ENCODE measurements around the gene NXPH1.

Gene NXPH1

DNA sequence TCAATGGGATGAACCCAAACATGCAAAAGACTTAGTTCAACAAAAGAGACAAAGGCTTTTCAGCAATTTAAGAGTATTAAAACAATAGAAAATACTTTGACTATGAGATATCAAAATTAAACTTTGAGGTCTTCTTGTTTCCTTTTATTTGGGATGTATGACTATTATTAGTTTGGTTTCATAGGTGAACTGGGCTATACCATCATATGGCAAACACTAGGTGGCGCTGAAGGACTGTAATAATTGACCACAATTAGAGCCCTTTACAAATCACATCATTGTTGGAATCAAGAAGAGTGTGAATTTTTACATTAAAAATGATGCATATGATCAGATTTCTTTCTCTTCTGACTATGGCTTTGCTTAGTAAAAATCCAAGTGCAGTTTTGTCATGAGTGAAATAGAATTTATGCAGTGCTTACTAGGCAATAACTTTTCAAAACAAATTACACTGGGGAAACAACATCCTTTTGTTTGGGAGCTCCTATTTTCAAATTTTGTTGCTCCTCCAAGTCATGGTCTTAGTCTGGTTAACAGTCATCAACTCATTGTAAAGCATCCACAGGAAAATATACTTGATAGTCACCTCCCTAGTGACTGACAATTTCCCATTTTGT is 14.7 kb upstream of the NXPH1 start:
- TF ChIP-seq TCF12 (IDR thresholded peaks at IDR 0.05; ENCODE audit: low read depth) (no peak), RAD21 (IDR thresholded peaks at IDR 0.05; ENCODE audit: low read depth) (peak; percentile 73)

DNA sequence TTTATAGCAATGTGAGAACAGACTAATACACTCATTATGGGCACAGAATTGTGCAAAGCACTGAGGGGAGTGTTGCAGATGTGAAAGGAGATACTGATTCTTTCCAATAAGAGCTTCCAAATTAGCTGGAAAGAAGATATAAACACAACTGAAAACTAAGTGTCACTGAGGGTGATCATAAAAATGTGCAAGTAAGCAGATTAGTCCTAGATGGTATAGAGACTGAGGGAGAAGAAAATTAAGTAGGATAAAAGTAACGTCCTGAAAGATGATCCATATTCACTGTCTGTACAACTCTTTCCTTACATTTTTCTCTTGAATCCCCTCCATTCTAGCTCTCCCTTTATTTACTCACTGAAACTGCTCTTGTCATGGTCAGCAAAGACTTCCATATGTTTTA is 11.2 kb upstream of the NXPH1 start:
- TF ChIP-seq TEAD4 (IDR thresholded peaks at IDR 0.05) (no peak), NFIC (IDR thresholded peaks at IDR 0.05) (no peak), EP300 (IDR thresholded peaks at IDR 0.05; ENCODE audit: borderline replicate concordance) (no peak), EGR1 (IDR thresholded peaks at IDR 0.05) (no peak), ZBTB7A (IDR thresholded peaks at IDR 0.05; ENCODE audit: low read depth) (no peak), YY1 (IDR thresholded peaks at IDR 0.05; ENCODE audit: low read depth) (no peak), CREB1 (IDR thresholded peaks at IDR 0.05; ENCODE audit: low read depth) (no peak), RAD21 (IDR thresholded peaks at IDR 0.05; ENCODE audit: low read depth) (no peak), FOXM1 (IDR thresholded peaks at IDR 0.05; ENCODE audit: borderline replicate concordance, low read depth) (no peak), TCF12 (IDR thresholded peaks at IDR 0.05; ENCODE audit: low read depth) (no peak), TAF1 (IDR thresholded peaks at IDR 0.05; ENCODE audit: low read depth) (no peak), CEBPB (IDR thresholded peaks at IDR 0.05) (no peak)
- TF ChIP-seq, protein P1, sequence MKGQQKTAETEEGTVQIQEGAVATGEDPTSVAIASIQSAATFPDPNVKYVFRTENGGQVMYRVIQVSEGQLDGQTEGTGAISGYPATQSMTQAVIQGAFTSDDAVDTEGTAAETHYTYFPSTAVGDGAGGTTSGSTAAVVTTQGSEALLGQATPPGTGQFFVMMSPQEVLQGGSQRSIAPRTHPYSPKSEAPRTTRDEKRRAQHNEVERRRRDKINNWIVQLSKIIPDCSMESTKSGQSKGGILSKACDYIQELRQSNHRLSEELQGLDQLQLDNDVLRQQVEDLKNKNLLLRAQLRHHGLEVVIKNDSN (IDR thresholded peaks at IDR 0.05): no peak
- TF ChIP-seq, protein P2, sequence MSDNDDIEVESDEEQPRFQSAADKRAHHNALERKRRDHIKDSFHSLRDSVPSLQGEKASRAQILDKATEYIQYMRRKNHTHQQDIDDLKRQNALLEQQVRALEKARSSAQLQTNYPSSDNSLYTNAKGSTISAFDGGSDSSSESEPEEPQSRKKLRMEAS (IDR thresholded peaks at IDR 0.05): no peak
- TF ChIP-seq, protein P3, sequence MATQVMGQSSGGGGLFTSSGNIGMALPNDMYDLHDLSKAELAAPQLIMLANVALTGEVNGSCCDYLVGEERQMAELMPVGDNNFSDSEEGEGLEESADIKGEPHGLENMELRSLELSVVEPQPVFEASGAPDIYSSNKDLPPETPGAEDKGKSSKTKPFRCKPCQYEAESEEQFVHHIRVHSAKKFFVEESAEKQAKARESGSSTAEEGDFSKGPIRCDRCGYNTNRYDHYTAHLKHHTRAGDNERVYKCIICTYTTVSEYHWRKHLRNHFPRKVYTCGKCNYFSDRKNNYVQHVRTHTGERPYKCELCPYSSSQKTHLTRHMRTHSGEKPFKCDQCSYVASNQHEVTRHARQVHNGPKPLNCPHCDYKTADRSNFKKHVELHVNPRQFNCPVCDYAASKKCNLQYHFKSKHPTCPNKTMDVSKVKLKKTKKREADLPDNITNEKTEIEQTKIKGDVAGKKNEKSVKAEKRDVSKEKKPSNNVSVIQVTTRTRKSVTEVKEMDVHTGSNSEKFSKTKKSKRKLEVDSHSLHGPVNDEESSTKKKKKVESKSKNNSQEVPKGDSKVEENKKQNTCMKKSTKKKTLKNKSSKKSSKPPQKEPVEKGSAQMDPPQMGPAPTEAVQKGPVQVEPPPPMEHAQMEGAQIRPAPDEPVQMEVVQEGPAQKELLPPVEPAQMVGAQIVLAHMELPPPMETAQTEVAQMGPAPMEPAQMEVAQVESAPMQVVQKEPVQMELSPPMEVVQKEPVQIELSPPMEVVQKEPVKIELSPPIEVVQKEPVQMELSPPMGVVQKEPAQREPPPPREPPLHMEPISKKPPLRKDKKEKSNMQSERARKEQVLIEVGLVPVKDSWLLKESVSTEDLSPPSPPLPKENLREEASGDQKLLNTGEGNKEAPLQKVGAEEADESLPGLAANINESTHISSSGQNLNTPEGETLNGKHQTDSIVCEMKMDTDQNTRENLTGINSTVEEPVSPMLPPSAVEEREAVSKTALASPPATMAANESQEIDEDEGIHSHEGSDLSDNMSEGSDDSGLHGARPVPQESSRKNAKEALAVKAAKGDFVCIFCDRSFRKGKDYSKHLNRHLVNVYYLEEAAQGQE (IDR thresholded peaks at IDR 0.05; ENCODE audit: low read depth): no peak

DNA sequence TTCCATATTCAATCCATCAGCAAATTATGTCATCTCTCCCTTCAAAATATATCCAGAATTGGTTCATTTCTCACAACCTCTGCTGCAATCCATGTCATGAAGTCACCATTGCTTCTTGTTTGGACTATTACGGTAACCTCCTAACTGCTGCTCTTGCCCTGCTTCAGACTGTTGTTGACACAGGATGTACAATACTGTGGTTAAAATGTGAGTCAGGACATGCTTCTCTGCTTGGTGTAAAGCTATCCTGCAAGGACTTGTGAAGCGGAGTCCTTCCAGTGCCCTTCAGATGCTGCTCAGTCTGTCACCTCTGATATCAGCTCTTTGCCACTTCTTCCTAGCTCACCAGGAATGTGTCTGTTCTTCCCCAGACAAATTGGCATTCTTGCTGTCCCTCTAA is 10.4 kb upstream of the NXPH1 start:
- TF ChIP-seq FOXM1 (IDR thresholded peaks at IDR 0.05; ENCODE audit: borderline replicate concordance, low read depth): no peak
- TF ChIP-seq TAF1 (IDR thresholded peaks at IDR 0.05; ENCODE audit: low read depth): no peak
- no peak for TF ChIP-seq ZBTB7A (IDR thresholded peaks at IDR 0.05; ENCODE audit: low read depth)
- TF ChIP-seq, protein P3 (IDR thresholded peaks at IDR 0.05; ENCODE audit: low read depth): no peak
- TF ChIP-seq CEBPB (IDR thresholded peaks at IDR 0.05): no peak
- no peak for TF ChIP-seq TCF12 (IDR thresholded peaks at IDR 0.05; ENCODE audit: low read depth)

DNA sequence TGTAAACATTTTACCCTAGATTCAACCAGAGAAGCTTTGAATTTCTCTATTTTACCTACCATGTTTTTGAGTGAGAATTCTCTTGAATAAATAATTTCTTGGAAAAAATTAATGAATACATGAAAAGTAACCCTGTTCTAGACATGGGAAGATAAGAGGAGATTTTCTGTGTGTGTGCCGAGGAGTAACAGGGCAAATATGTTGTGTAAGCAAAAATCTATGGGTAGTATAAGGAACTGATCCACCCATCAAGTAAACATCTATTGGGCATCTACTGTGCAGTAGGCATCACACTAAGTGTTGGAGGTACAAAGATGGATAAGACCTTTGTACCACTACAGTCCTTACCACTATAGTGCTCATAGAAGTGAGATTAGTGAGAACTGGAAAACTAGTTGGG is 8.2 kb upstream of the NXPH1 start:
- TF ChIP-seq EGR1 (IDR thresholded peaks at IDR 0.05) (no peak), ZBTB7A (IDR thresholded peaks at IDR 0.05; ENCODE audit: low read depth) (no peak), TCF12 (IDR thresholded peaks at IDR 0.05; ENCODE audit: low read depth) (no peak), CEBPB (IDR thresholded peaks at IDR 0.05) (no peak)

DNA sequence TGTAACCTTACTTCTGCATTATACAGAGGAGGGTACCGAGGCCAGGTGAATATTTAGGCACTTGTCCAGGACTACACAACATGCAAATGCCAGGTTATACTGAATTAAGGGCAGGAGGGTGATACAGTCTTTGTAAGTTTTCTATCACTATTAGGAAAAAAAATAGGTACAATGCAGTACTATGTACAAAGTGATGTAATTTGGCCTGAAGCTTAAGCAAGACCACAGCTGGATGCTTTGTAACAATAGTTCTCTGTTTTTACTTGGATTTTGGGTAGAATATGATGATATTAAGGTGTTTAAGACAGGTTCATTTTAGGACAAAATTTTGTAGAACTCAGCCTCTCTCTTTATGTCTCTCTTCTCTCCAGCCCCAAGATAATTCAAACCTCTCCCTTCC is 2.8 kb upstream of the NXPH1 start:
- TF ChIP-seq, protein P3 (IDR thresholded peaks at IDR 0.05; ENCODE audit: low read depth): no peak
- TF ChIP-seq TAF1 (IDR thresholded peaks at IDR 0.05; ENCODE audit: low read depth) (no peak), EGR1 (IDR thresholded peaks at IDR 0.05) (no peak), ZBTB7A (IDR thresholded peaks at IDR 0.05; ENCODE audit: low read depth) (no peak), YY1 (IDR thresholded peaks at IDR 0.05; ENCODE audit: low read depth) (no peak), EP300 (IDR thresholded peaks at IDR 0.05; ENCODE audit: borderline replicate concordance) (no peak)
- TF ChIP-seq, protein P1 (IDR thresholded peaks at IDR 0.05): no peak
